Measurements from ENCODE around the gene DTNA. TPM values are rescaled to one million over a fixed set of nuclear protein-coding genes. Genes with fewer than 3 reads are reported as not detected.
A peak's percentile ranks its signal among the peaks of the same experiment; 100 is the strongest.
"Not testable (repeated sequence)": the region's sequence is repeated elsewhere in the genome, so short reads cannot be mapped to it uniquely, and the experiment has no call there.

Gene DTNA
- 100 to 1,000 TPM in 1 of 2 donors, 10 to 100 TPM in 1; 47.6 to 101 TPM for total RNA-seq
- 10 to 100 TPM; 47.8 to 59.0 TPM for polyA plus RNA-seq
- long read RNA-seq, donor 1, transcript DTNA-230 (20 exons, 3,201 nt) = major isoform, 11 of 92 reads
- long read RNA-seq, donor 1, partial matches to known transcripts = 34 of 92 reads
- long read RNA-seq, donor 1, other reads (novel, unspliced or antisense) = 43 of 92 reads
- long read RNA-seq, donor 2, partial matches to known transcripts = 10 of 32 reads
- long read RNA-seq, donor 2, other reads (novel, unspliced or antisense) = 19 of 32 reads

DNA sequence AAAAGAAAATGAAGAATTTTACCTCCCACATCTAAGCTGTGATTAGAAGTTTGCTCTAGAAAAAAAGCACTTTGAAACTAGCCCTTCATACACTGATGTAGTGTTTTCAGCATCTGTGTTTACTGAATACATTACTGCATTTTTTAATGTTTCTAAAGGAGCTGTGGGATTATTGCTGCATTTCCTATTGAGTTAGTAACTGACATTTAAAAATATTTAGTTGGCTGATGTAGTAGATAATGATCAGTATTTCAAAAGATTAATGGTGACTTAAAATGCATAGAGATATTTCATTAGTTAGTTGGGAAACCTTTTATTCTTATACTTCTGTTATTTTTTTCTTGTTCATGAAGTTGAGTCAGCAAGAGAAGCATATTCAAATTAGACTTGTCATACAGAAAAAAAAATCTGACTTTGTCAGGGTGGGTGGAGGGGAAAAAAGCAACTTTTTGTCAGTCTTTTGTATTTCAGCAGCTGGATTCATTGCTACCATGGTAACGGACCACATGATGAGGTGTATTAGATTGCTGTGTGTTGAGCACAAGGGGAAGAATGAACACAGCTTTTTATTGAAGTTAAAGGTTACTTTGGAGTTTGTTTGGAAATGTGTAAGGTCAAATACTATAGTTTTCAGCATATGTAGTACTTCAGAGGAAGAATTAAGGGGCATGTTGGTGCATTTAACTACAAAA is at the start of gene DTNA:
DTNA (plus strand) TSS at position 549 of the 692 bp plus-strand sequence. CDS start 45,679 bp downstream, outside the sequence.
- intact Hi-C loops (cut with DNase I) = loop anchor here (5.0 kb wide), 2 partner anchors 48 to 118 kb away; no protein-coding TSS in a partner anchor
- H3K27me3 ChIP-seq (ENCODE audit: control insufficient read depth in 1 of 2, insufficient read depth in 2 of 2, low read length in 1 of 2) = no peaks in the 10 kb centered on the region
- H3K27ac ChIP-seq (ENCODE audit: low read depth in 1 of 2, low read length in 2 of 2) = no peak within 1 kb of the TSS
- ATAC-seq (ENCODE audit: low FRiP score) (peak; percentile 69), DNase-seq (no peak)
- peaks cover 3 to 9% of the 10 kb centered on the region in 2 donors for H3K4me1 ChIP-seq (ENCODE audit: control insufficient read depth in 1 of 2, insufficient read depth in 2 of 2, low read length in 2 of 2)
- WGBS, 2 donors = 11 to 13% methylated on average over 1 of the region's 1 CpG
- H3K36me3 ChIP-seq (ENCODE audit: control insufficient read depth in 1 of 2, insufficient read depth in 2 of 2, low read length in 1 of 2) = no peaks in the 10 kb centered on the region
- H3K9me3 ChIP-seq (ENCODE audit: control insufficient read depth, low read length) = no peaks in the 10 kb centered on the region
- peak within 1 kb of the TSS; percentile 43 to 48 for H3K4me3 ChIP-seq (ENCODE audit: low read length in 2 of 2)

DNA sequence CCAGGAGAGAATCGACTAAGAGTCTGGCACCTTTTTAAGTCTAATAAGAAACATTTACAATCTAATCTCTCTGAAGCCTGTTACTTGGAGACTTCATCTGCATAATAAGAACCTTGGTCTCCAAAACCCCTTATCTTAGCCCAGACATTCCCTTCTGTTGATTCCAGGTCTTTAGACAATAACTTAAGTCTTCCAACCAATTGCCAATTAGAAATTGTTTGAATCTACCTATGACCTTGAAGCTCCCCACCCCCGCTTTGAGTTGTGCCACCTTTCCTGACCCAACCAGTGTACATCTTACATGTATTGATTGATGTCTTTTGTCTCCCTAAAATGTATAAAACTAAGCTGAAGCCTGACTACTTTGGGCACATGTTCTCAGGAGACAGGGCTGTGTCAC is 49.5 kb upstream of the DTNA start:
- WGBS, 2 donors = 61 to 71% methylated on average over 2 of the region's 2 CpGs
- peaks cover 3 to 6% of the 10 kb centered on the region in 2 donors for H3K4me1 ChIP-seq (ENCODE audit: control insufficient read depth in 1 of 2, insufficient read depth in 2 of 2, low read length in 2 of 2)
- H3K27me3 ChIP-seq (ENCODE audit: control insufficient read depth in 1 of 2, insufficient read depth in 2 of 2, low read length in 1 of 2) = no peaks in the 10 kb centered on the region
- no peak for ATAC-seq (ENCODE audit: low FRiP score)
- DNase-seq = no peak
- no peaks in the 10 kb centered on the region for H3K9me3 ChIP-seq (ENCODE audit: control insufficient read depth, low read length)
- intact Hi-C loops (cut with DNase I) = loop anchor here (5.0 kb wide), 3 partner anchors 42 to 127 kb away; no protein-coding TSS in a partner anchor
- no peaks in the 10 kb centered on the region for H3K36me3 ChIP-seq (ENCODE audit: control insufficient read depth in 1 of 2, insufficient read depth in 2 of 2, low read length in 1 of 2)
- H3K4me3 ChIP-seq (ENCODE audit: low read length in 2 of 2) = no peak overlapping the region
- H3K27ac ChIP-seq (ENCODE audit: low read depth in 1 of 2, low read length in 2 of 2) = peak overlapping the region in 1 of 2 donors; percentile 12

DNA sequence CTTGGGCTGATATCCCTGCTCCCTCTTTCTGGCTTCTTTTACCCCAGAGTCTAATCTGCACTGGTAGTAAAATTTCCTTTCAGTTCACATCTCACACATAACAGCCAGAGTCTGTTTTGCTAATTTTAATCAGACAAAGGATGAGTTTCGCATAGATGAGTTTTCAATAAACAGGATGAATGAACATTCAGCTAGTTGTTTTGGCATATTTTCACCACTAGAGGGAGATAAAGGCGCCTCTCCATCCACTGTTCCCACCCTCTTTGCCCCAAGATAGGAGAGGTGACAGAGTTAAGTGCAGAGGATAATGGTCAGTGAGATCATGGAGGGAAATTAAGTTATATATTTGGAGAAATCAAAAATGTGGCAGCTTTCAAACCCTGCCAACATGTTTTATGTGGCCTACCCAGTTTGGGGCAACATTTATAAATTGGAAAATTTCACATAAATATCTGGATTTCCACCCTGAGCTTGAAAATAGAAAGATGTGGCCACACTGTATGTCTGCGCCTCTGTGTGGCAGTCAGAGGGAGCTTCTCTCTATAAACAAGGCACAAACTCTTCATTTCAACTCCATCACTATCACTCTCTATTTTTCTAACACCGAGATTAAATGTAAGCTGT is 48.5 kb upstream of the DTNA start:
- ATAC-seq (ENCODE audit: low FRiP score) = peak; percentile 71
- Histone ChIP-seq H3K27ac (ENCODE audit: low read depth in 1 of 2, low read length in 2 of 2) (no peak overlapping the region), H3K9me3 (ENCODE audit: control insufficient read depth, low read length) (no peaks in the 10 kb centered on the region), H3K36me3 (ENCODE audit: control insufficient read depth in 1 of 2, insufficient read depth in 2 of 2, low read length in 1 of 2) (no peaks in the 10 kb centered on the region), H3K4me1 (ENCODE audit: control insufficient read depth in 1 of 2, insufficient read depth in 2 of 2, low read length in 2 of 2) (peaks cover 3 to 6% of the 10 kb centered on the region in 2 donors), H3K4me3 (ENCODE audit: low read length in 2 of 2) (no peak overlapping the region), H3K27me3 (ENCODE audit: control insufficient read depth in 1 of 2, insufficient read depth in 2 of 2, low read length in 1 of 2) (no peaks in the 10 kb centered on the region)
- intact Hi-C loops (cut with DNase I) = loop anchor here (5.0 kb wide), 3 partner anchors 41 to 126 kb away; no protein-coding TSS in a partner anchor
- DNase-seq = no peak
- WGBS, 2 donors = 64 to 72% methylated on average over 4 of the region's 4 CpGs

DNA sequence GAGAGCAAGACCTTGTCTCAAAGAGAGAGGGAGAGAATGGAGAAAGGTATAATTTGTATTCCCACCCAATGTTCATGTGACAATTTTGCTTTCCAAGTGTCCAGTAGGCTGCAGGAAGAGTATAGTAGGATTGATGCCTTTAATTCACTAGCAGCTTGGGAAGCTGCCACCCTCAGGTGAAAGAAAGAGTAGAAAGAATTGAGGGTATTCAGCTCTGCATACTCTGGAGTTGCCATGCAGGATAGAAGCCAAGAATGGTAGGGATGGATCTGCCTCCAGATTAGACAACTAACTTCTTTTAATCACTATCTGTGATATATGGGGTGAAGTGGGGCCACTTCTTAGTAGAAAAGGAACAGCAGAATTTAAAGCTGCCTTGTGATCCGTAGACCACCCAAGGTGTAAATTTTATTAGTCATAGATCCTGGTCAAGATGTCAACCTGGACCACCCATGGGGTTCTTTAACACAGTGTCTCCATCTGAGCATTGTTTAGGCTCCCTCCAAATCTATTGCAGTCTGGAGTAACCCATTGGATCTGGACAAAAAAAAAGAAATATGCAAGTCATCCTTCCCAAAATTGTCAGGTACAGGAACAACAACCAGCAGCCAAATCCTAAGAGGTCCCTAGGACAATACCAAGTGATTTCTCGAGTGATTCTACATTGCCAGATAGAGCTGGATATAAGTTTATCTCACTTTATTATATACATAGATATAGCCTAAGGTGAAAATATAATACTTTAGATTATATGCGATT is 33.1 kb upstream of the DTNA start:
- no peak overlapping the region for H3K4me3 ChIP-seq (ENCODE audit: low read length in 2 of 2)
- no peaks in the 10 kb centered on the region for H3K9me3 ChIP-seq (ENCODE audit: control insufficient read depth, low read length)
- no peak for DNase-seq
- no peak for ATAC-seq (ENCODE audit: low FRiP score)
- H3K4me1 ChIP-seq (ENCODE audit: control insufficient read depth in 1 of 2, insufficient read depth in 2 of 2, low read length in 2 of 2) = peaks cover 0 to 3% of the 10 kb centered on the region in 2 donors
- WGBS, 2 donors = 92 to 94% methylated on average over 3 of the region's 3 CpGs
- no peaks in the 10 kb centered on the region for H3K27me3 ChIP-seq (ENCODE audit: control insufficient read depth in 1 of 2, insufficient read depth in 2 of 2, low read length in 1 of 2)
- intact Hi-C loops (cut with DNase I) = no loop called here
- H3K27ac ChIP-seq (ENCODE audit: low read depth in 1 of 2, low read length in 2 of 2) = no peak overlapping the region
- peaks cover 0 to 2% of the 10 kb centered on the region in 2 donors for H3K36me3 ChIP-seq (ENCODE audit: control insufficient read depth in 1 of 2, insufficient read depth in 2 of 2, low read length in 1 of 2)

DNA sequence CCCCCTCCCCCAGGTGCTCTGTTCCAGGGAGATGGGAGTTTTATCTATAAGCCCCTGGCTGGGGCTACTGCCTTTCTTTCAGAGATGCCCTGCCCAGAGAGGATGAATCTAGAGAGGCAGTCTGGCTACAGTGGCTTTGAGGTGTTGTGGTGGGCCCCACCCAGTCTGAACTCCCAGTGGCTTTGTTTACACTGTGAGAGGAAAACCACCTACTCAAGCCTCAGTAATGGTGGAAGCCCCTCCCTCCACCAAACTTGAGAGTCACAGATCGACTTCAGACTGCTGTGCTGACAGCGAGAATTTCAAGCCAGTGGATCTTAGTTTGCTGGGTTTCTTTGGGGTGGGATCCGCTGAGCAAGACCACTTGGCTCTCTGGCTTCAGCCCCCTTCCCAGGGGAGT is 20.3 kb upstream of the DTNA start:
- H3K36me3 ChIP-seq (ENCODE audit: control insufficient read depth in 1 of 2, insufficient read depth in 2 of 2, low read length in 1 of 2); intact Hi-C loops (cut with DNase I); H3K27ac ChIP-seq (ENCODE audit: low read depth in 1 of 2, low read length in 2 of 2); DNase-seq; H3K4me1 ChIP-seq (ENCODE audit: control insufficient read depth in 1 of 2, insufficient read depth in 2 of 2, low read length in 2 of 2); H3K9me3 ChIP-seq (ENCODE audit: control insufficient read depth, low read length); ATAC-seq (ENCODE audit: low FRiP score); H3K27me3 ChIP-seq (ENCODE audit: control insufficient read depth in 1 of 2, insufficient read depth in 2 of 2, low read length in 1 of 2); H3K4me3 ChIP-seq (ENCODE audit: low read length in 2 of 2): not testable (repeated sequence)
- WGBS, 2 donors = 91 to 100% methylated on average over 3 of the region's 3 CpGs

DNA sequence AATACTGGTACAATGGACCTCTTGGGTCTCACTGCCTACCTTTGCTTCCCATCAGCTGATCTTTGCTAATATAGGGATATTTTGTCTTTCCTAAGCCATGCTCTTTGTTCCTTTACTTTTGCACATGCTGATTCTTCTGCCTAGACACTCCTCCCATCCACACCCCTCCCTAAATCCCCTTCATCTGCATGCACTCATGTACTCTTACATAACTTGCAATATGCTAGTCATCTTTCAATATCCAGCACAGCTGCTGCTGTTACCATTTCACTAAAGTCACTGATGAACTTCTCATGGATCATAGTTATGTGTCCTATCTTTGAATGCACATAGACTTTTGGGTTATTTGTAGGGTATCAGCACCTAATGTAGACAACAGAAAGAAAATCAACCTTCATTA is 18.5 kb upstream of the DTNA start:
- Histone ChIP-seq H3K9me3 (ENCODE audit: control insufficient read depth, low read length) (no peaks in the 10 kb centered on the region), H3K36me3 (ENCODE audit: control insufficient read depth in 1 of 2, insufficient read depth in 2 of 2, low read length in 1 of 2) (no peaks in the 10 kb centered on the region), H3K4me1 (ENCODE audit: control insufficient read depth in 1 of 2, insufficient read depth in 2 of 2, low read length in 2 of 2) (peaks cover 3 to 6% of the 10 kb centered on the region in 2 donors), H3K27me3 (ENCODE audit: control insufficient read depth in 1 of 2, insufficient read depth in 2 of 2, low read length in 1 of 2) (no peaks in the 10 kb centered on the region), H3K4me3 (ENCODE audit: low read length in 2 of 2) (no peak overlapping the region), H3K27ac (ENCODE audit: low read depth in 1 of 2, low read length in 2 of 2) (no peak overlapping the region)
- DNase-seq = no peak
- intact Hi-C loops (cut with DNase I) = no loop called here
- ATAC-seq (ENCODE audit: low FRiP score) = no peak

DNA sequence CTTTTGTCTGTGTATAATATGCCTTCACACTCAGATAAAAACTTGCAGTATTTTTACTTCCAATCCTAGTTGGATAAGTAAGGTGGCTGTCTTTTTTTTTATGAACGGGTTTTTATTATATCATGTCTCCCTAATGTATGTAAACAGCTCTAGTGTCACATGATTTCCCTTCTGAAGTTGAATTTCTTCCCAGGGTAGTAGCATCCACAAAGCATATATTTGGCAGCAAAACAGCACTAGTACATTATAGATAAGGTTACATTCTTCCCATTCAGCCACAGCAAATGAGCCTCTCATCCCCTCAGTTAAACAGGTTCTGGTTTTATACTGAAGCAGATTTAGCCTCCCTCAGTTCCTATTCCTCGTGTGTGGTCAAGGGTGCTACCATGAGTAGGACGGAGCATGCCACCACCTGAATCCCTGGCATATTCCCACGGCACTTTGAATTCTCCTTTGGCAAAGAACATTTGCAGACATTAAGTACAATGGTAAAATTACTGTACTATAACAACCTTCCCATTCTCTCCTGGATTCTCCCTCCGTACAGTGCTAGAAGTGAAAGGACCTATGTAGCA is 15.4 kb upstream of the DTNA start:
- DNase-seq = no peak
- H3K4me3 ChIP-seq (ENCODE audit: low read length in 2 of 2) = no peak overlapping the region
- H3K9me3 ChIP-seq (ENCODE audit: control insufficient read depth, low read length) = no peaks in the 10 kb centered on the region
- H3K27ac ChIP-seq (ENCODE audit: low read depth in 1 of 2, low read length in 2 of 2) = no peak overlapping the region
- peaks cover 3 to 6% of the 10 kb centered on the region in 2 donors for H3K4me1 ChIP-seq (ENCODE audit: control insufficient read depth in 1 of 2, insufficient read depth in 2 of 2, low read length in 2 of 2)
- WGBS, 2 donors = 63 to 67% methylated on average over 5 of the region's 5 CpGs
- no peak for ATAC-seq (ENCODE audit: low FRiP score)
- peaks cover 0 to 2% of the 10 kb centered on the region in 2 donors for H3K36me3 ChIP-seq (ENCODE audit: control insufficient read depth in 1 of 2, insufficient read depth in 2 of 2, low read length in 1 of 2)
- no peaks in the 10 kb centered on the region for H3K27me3 ChIP-seq (ENCODE audit: control insufficient read depth in 1 of 2, insufficient read depth in 2 of 2, low read length in 1 of 2)
- intact Hi-C loops (cut with DNase I) = no loop called here

DNA sequence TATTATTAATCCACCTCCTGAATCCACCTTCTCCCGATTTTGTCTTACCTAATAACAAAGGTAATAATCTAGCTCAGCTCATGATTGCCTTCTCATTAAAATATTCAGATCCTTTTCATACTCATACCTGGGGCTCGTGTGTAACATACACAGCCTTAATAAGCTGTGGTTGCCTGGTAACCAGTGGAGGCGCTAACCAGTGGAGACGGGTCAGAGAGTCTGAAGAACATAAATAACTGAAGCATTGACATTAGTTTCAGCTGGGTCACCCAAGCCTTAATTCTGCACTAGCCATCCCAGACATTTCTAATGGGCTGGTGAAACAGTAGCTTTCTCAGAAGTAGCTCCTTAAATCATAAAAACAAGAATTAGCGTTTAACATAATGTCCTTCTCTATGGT is 14.8 kb upstream of the DTNA start:
- DNase-seq (no peak), ATAC-seq (ENCODE audit: low FRiP score) (no peak)
- WGBS, 2 donors = 80% methylated on average over 5 of the region's 5 CpGs
- Histone ChIP-seq H3K36me3 (ENCODE audit: control insufficient read depth in 1 of 2, insufficient read depth in 2 of 2, low read length in 1 of 2) (peaks cover 0 to 2% of the 10 kb centered on the region in 2 donors), H3K27me3 (ENCODE audit: control insufficient read depth in 1 of 2, insufficient read depth in 2 of 2, low read length in 1 of 2) (no peaks in the 10 kb centered on the region), H3K4me3 (ENCODE audit: low read length in 2 of 2) (no peak overlapping the region), H3K4me1 (ENCODE audit: control insufficient read depth in 1 of 2, insufficient read depth in 2 of 2, low read length in 2 of 2) (peaks cover 3 to 7% of the 10 kb centered on the region in 2 donors), H3K27ac (ENCODE audit: low read depth in 1 of 2, low read length in 2 of 2) (no peak overlapping the region), H3K9me3 (ENCODE audit: control insufficient read depth, low read length) (no peaks in the 10 kb centered on the region)
- intact Hi-C loops (cut with DNase I) = no loop called here

Measured in aorta (tissue), 5 donors.